Measurements from ENCODE around the gene ZC3H4. TPM values are rescaled to one million over a fixed set of nuclear protein-coding genes. Genes with fewer than 3 reads are reported as not detected.

Gene ZC3H4
- total and polyA plus RNA-seq, 2 of the 8 experiments (the other 6 are each of a cell fraction or from before 2014, with no cell fraction given) = 6.6 to 92.0 TPM

DNA sequence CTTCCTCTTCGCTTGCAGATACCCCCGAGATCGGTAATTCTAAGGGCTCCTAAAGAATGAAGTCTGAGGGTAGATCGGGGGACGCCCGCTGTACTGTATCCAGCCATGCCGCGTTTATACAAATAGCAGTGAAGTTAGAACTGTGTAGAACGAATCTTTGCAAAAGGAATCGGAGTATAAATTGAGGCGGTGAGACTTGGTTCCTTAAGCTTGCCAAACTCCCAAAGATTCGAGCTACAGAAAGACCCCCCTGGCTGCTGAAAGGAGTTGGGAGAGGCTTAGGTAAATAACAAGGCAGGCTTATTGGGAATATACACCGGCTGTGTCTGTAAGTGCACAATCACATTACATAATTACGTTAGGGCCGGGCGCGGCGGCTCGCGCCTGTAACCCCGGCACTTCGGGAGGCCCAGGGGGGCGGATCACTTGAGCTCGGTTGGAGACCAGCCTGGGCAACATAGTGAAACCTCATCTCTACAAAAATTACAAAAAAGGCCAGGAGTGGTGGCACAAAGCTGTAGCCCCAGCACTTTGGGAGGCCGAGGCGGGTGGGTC, 77.4 kb downstream of the ZC3H4 start:
- no peak overlapping the region for H2BK12ac ChIP-seq (ENCODE audit: low read depth, low read length)
- H3K27ac ChIP-seq (ENCODE audit: low read depth, low read length) = no peak overlapping the region
- H2BK20ac ChIP-seq (ENCODE audit: low read length) = no peak overlapping the region
- no peak overlapping the region for H4K5ac ChIP-seq (ENCODE audit: insufficient read length, low read depth, low read length)
- peak overlapping the region in 3 of 4 experiments; percentile 23 to 65 (median 42); a peak in 7 of 8 replicates for H3K4me3 ChIP-seq (ENCODE audit: extremely low read depth in 1 of 4, insufficient read depth in 2 of 4, low read depth in 3 of 4, low read length in 4 of 4)
- 75% methylated on average over 23 of the region's 26 CpGs; no CpG with 5 or more reads in 1 of the 2 experiments for WGBS, 2 experiments (ENCODE audit: extremely low coverage in 1 of 2, insufficient coverage in 1 of 2, insufficient read length in 1 of 2, insufficient replicate concordance in 2 of 2, low coverage in 1 of 2, low lambda C conversion rate in 2 of 2, missing lambda C conversion rate in 1 of 2)
- no peak overlapping the region for H2BK5ac ChIP-seq (ENCODE audit: low read depth, low read length)
- DNase-seq (ENCODE audit: low read depth in 1 of 2, low spot score in 2 of 2) (no peak), FAIRE-seq (no peak)
- no peaks in the 10 kb centered on the region; a peak in 1 of 7 replicates for H3K27me3 ChIP-seq (replicated peaks in 1 of 4; ENCODE audit: control insufficient read depth in 3 of 4, extremely low read depth in 1 of 4, insufficient read depth in 3 of 4, low read length in 3 of 4)
- H3K79me1 ChIP-seq (ENCODE audit: low read depth, low read length) = no peaks in the 10 kb centered on the region
- H3K4me2 ChIP-seq (ENCODE audit: insufficient read depth in 1 of 2, low read depth in 2 of 2, low read length in 2 of 2) = peak overlapping the region; percentile 57 to 77
- no peaks in the 10 kb centered on the region for H3K9me3 ChIP-seq (ENCODE audit: insufficient read depth in 2 of 2, low read depth in 1 of 2, low read length in 1 of 2)
- CTCF ChIA-PET (ENCODE audit: partially characterized antibody) = interaction anchor here (0.5 to 6.5 kb wide), 17 partner anchors 9 to 249 kb away, joined by 3 to 48 read pairs (median 5); partner anchors contain the start of gene NPAS1
- no peak overlapping the region for H3K18ac ChIP-seq (ENCODE audit: extremely low read depth, low read length)
- H2BK120ac ChIP-seq (replicated peaks; ENCODE audit: low read depth, low read length) = no peak overlapping the region
- no peak overlapping the region for H2AK5ac ChIP-seq (ENCODE audit: low read depth, low read length)
- no peaks in the 10 kb centered on the region for H3K79me2 ChIP-seq (ENCODE audit: control insufficient read depth in 1 of 2, insufficient read depth in 2 of 2, low read length in 2 of 2)
- H3K36me3 ChIP-seq (ENCODE audit: control insufficient read depth in 2 of 4, insufficient read depth in 4 of 4, low read length in 3 of 4) = no peaks in the 10 kb centered on the region
- H2BK15ac ChIP-seq (ENCODE audit: low read length) = no peak overlapping the region
- no peak overlapping the region for H2AFZ ChIP-seq (ENCODE audit: low read length)
- no peak overlapping the region for H3K23ac ChIP-seq (ENCODE audit: insufficient read length)
- H3K23me2 ChIP-seq (ENCODE audit: low read depth, low read length) = peaks cover 4% of the 10 kb centered on the region; the same call in 1 of the 2 replicates
- peaks cover 0 to 2% of the 10 kb centered on the region in 2 experiments for H4K20me1 ChIP-seq (replicated peaks in 1 of 2; ENCODE audit: control insufficient read depth in 1 of 2, insufficient read depth in 2 of 2, low read length in 2 of 2)
- POLR2A ChIA-PET (ENCODE audit: partially characterized antibody) = interaction anchor here (0.6 to 2.9 kb wide), 7 partner anchors 12 to 77 kb away, joined by 3 to 17 read pairs (median 3); partner anchors contain the start of genes TMEM160 and ZC3H4
- H3K4me1 ChIP-seq (replicated peaks in 1 of 4; ENCODE audit: control insufficient read depth in 3 of 4, insufficient read depth in 4 of 4, low read length in 3 of 4) = peaks cover 3 to 7% (median 6%) of the 10 kb centered on the region in 4 experiments; a peak in 6 of 7 replicates
- no peak overlapping the region for H3K14ac ChIP-seq (ENCODE audit: insufficient read length)
- H3K56ac ChIP-seq (replicated peaks; ENCODE audit: insufficient read length, low read depth, low read length) = no peak overlapping the region
- H4K91ac ChIP-seq (replicated peaks; ENCODE audit: insufficient read length, low read length) = no peak overlapping the region
- no peak overlapping the region for H3K4ac ChIP-seq (replicated peaks; ENCODE audit: insufficient read length, low read depth, low read length)
- H4K8ac ChIP-seq (ENCODE audit: extremely low read depth, insufficient read depth, low read length) = no peak overlapping the region
- no peak overlapping the region for H3K9ac ChIP-seq (replicated peaks in 1 of 4; ENCODE audit: extremely low read depth in 1 of 4, low read depth in 3 of 4, low read length in 3 of 4)
- TF ChIP-seq ASH2L (IDR thresholded peaks at IDR 0.05; ENCODE audit: low read length) (no peak), TAF7 (optimal IDR thresholded peaks at IDR 0.05; ENCODE audit: borderline replicate concordance, low read depth, low read length) (no peak)
